IMR-90 (cell line): Measurements from ENCODE around the gene ST14. TPM values are rescaled to one million over a fixed set of nuclear protein-coding genes. Genes with fewer than 3 reads are reported as not detected.

Experiments
- ATAC-seq: fragments of 200-7000 bp; cut with Tn5 transposase; 2 replicates; pipeline ENCODE4 v1.9.1; 2020; ENCODE audit warnings: low read depth, mild to moderate bottlenecking, moderate library complexity
- BruUV-seq: library from RNA; stranded (reverse); fragments of 400-500 nt; replicated peaks from 2 replicates; lab custom pipeline; 2021; lab: Mats Ljungman, UMichigan
- CTCF ChIA-PET: fragments of 300-600 bp; formaldehyde crosslinking; extraction: SDS; loops from one replicate; lab custom pipeline; 2021; ENCODE audit warnings: antibody characterized with exemption; lab: Yijun Ruan, JAX
- POLR2A ChIA-PET: fragments of 300-600 bp; sonication (Branson Sonifier 250); formaldehyde crosslinking; loops from one replicate; lab custom pipeline; 2022; ENCODE audit warnings: antibody characterized with exemption; ENCODE audit not compliant: unreplicated experiment; lab: Charles Lee
- DNase-seq: peaks from one replicate; pipeline ENCODE4 v3.0.0; 2013
- H2AFZ ChIP-seq: replicated peaks from 2 replicates; pipeline ENCODE3; 2013; ENCODE audit warnings: low read length, mild to moderate bottlenecking; ENCODE audit not compliant: poor library complexity
- H2AK5ac ChIP-seq: 2 replicates; pipeline ENCODE4 v1.6.1; 2013; ENCODE audit warnings: low read depth, low read length, inconsistent platforms
- H2AK9ac ChIP-seq: replicated peaks from 2 replicates; pipeline ENCODE3; 2013; ENCODE audit warnings: mild to moderate bottlenecking, low read depth, low read length, moderate library complexity; ENCODE audit not compliant: poor library complexity
- H2BK120ac ChIP-seq: 2 replicates; pipeline ENCODE4 v1.6.1; 2013; ENCODE audit warnings: low read depth, low read length, inconsistent platforms
- H2BK15ac ChIP-seq: 3 replicates; pipeline ENCODE4 v1.6.1; 2013; ENCODE audit warnings: low read depth, low read length, inconsistent platforms
- H2BK20ac ChIP-seq: 2 replicates; pipeline ENCODE4 v1.6.1; 2013; ENCODE audit warnings: low read depth, mild to moderate bottlenecking, inconsistent platforms, low read length, moderate library complexity
- H2BK5ac ChIP-seq: 2 replicates; pipeline ENCODE4 v1.6.1; 2013; ENCODE audit warnings: mild to moderate bottlenecking, low read depth, low read length, inconsistent platforms; ENCODE audit not compliant: poor library complexity, severe bottlenecking
- H3K14ac ChIP-seq: replicated peaks from 2 replicates; pipeline ENCODE4 v1.6.1; 2013; ENCODE audit warnings: low read depth, low read length, inconsistent platforms
- H3K18ac ChIP-seq: 2 replicates; pipeline ENCODE4 v1.6.1; 2013; ENCODE audit warnings: low read depth, low read length, control low read depth
- H3K23ac ChIP-seq: 2 replicates; pipeline ENCODE4 v1.6.1; 2013; ENCODE audit warnings: low read depth, low read length, inconsistent platforms
- H3K27ac ChIP-seq: 2 replicates; pipeline ENCODE4 v1.5.1; 2013; ENCODE audit warnings: mild to moderate bottlenecking, control low read depth, low read length; ENCODE audit not compliant: insufficient read depth
- H3K27me3 ChIP-seq: 2 replicates; pipeline ENCODE4 v1.6.1; 2013; ENCODE audit warnings: low read length; ENCODE audit not compliant: control insufficient read depth, insufficient read depth
- H3K36me3 ChIP-seq: 2 replicates; pipeline ENCODE4 v1.6.1; 2013; ENCODE audit warnings: low read length, mixed read lengths; ENCODE audit not compliant: control insufficient read depth, insufficient read depth
- H3K4ac ChIP-seq: 2 replicates; pipeline ENCODE4 v1.6.1; 2013; ENCODE audit warnings: low read depth, low read length, inconsistent platforms
- H3K4me1 ChIP-seq: 2 replicates; pipeline ENCODE4 v1.6.1; 2013; ENCODE audit warnings: low read length, mixed read lengths; ENCODE audit not compliant: control insufficient read depth, insufficient read depth
- H3K4me2 ChIP-seq: 2 replicates; pipeline ENCODE4 v1.6.1; 2013; ENCODE audit warnings: low read depth, mild to moderate bottlenecking, control low read depth, low read length, moderate library complexity
- H3K4me3 ChIP-seq: 2 replicates; pipeline ENCODE4 v1.5.1; 2013; ENCODE audit warnings: low read depth, mild to moderate bottlenecking, control low read depth, low read length, moderate library complexity; ENCODE audit not compliant: insufficient read depth
- H3K56ac ChIP-seq: 2 replicates; pipeline ENCODE4 v1.6.1; 2013; ENCODE audit warnings: low read length, inconsistent platforms; ENCODE audit not compliant: insufficient read depth; ENCODE audit errors: extremely low read depth
- H3K79me1 ChIP-seq, 2 experiments: 2 replicates each; pipeline ENCODE4 v1.6.1; 2013; ENCODE audit warnings: low read length in 2 of 2, inconsistent platforms in 1 of 2, low read depth in 1 of 2
- H3K9ac ChIP-seq: 2 replicates; pipeline ENCODE4 v1.6.1; 2013; ENCODE audit warnings: low read depth, low read length, control low read depth
- H3K9me1 ChIP-seq: 2 replicates; pipeline ENCODE4 v1.6.1; 2013; ENCODE audit warnings: low read length, inconsistent platforms; ENCODE audit not compliant: insufficient read depth
- H3K9me3 ChIP-seq: 2 replicates; pipeline ENCODE4 v1.6.1; 2013; ENCODE audit warnings: low read length; ENCODE audit not compliant: control insufficient read depth, insufficient read depth
- H4K20me1 ChIP-seq: 2 replicates; pipeline ENCODE4 v1.6.1; 2013; ENCODE audit warnings: low read length, inconsistent platforms; ENCODE audit not compliant: insufficient read depth
- H4K5ac ChIP-seq: 2 replicates; pipeline ENCODE4 v1.6.1; 2013; ENCODE audit warnings: mild to moderate bottlenecking, low read depth, low read length, control low read depth
- H4K8ac ChIP-seq, 2 experiments: 2 replicates each; pipeline ENCODE4 v1.6.1; 2013; ENCODE audit warnings: low read depth in 2 of 2, low read length in 2 of 2, control low read depth in 1 of 2, inconsistent platforms in 1 of 2
- H4K91ac ChIP-seq: 2 replicates; pipeline ENCODE4 v1.6.1; 2013; ENCODE audit warnings: low read depth, low read length, inconsistent platforms; ENCODE audit not compliant: insufficient read depth
- BHLHE40 ChIP-seq: fragments of 150-350 bp; IDR thresholded peaks from 2 replicates; pipeline ENCODE4 v1.6.1; 2016; ENCODE audit warnings: mild to moderate bottlenecking, low read depth, low read length
- CEBPB ChIP-seq: IDR thresholded peaks from 2 replicates; pipeline ENCODE4 v1.6.1; 2012; ENCODE audit warnings: low read depth, low read length, improper control_type of control experiment
- CHD1 ChIP-seq: IDR thresholded peaks from 2 replicates; pipeline ENCODE4 v1.6.1; 2012; ENCODE audit warnings: low read depth, low read length, improper control_type of control experiment
- ELK1 ChIP-seq: fragments of 150-350 bp; IDR thresholded peaks from 2 replicates; pipeline ENCODE4 v1.6.1; 2016; ENCODE audit warnings: low read depth, mild to moderate bottlenecking, low read length, moderate library complexity, borderline replicate concordance
- MAFK ChIP-seq: IDR thresholded peaks from 2 replicates; pipeline ENCODE4 v1.6.1; 2012; ENCODE audit warnings: low read depth, low read length, improper control_type of control experiment
- MAZ ChIP-seq: IDR thresholded peaks from 2 replicates; pipeline ENCODE4 v1.6.1; 2012; ENCODE audit warnings: low read depth, mild to moderate bottlenecking, low read length, improper control_type of control experiment, moderate library complexity, borderline replicate concordance
- MXI1 ChIP-seq: IDR thresholded peaks from 2 replicates; pipeline ENCODE4 v1.6.1; 2012; ENCODE audit warnings: low read depth, mild to moderate bottlenecking, low read length, moderate library complexity, borderline replicate concordance
- NFE2L2 ChIP-seq: fragments of 150-350 bp; IDR thresholded peaks from 2 replicates; pipeline ENCODE4 v1.6.1; 2016; ENCODE audit warnings: low read depth, mild to moderate bottlenecking, low read length
- POLR2A ChIP-seq: IDR thresholded peaks from 2 replicates; pipeline ENCODE4 v1.6.1; 2012; ENCODE audit warnings: mild to moderate bottlenecking, low read depth, low read length
- RAD21 ChIP-seq: IDR thresholded peaks from 2 replicates; pipeline ENCODE4 v1.6.1; 2012; ENCODE audit warnings: low read length, improper control_type of control experiment
- RCOR1 ChIP-seq: IDR thresholded peaks from 2 replicates; pipeline ENCODE4 v1.6.1; 2012; ENCODE audit warnings: mild to moderate bottlenecking, low read length, improper control_type of control experiment; ENCODE audit not compliant: insufficient replicate concordance
- SMC3 ChIP-seq: fragments of 150-350 bp; IDR thresholded peaks from 2 replicates; pipeline ENCODE4 v1.6.1; 2016; ENCODE audit warnings: low read depth, mild to moderate bottlenecking, antibody characterized with exemption, low read length, moderate library complexity
- WGBS, 2 experiments: methylation state at CpG; one replicate each; pipeline versions ENCODE4 v1.1.5 to v1.1.7; 2013; ENCODE audit warnings: missing lambda C conversion rate in 2 of 2; ENCODE audit not compliant: insufficient read length in 1 of 2; ENCODE audit errors: extremely low coverage in 2 of 2; 5-methylcytosine and 5-hydroxymethylcytosine counted together
- dilution Hi-C: fragments of 300-500 bp; cut with HindIII; formaldehyde crosslinking; loops from one replicate; pipeline ENCODE4 v1.14.3; 2018; ENCODE audit warnings: low sequenced_read_pairs; ENCODE audit not compliant: unreplicated experiment
- in situ Hi-C: fragments of 300-500 bp; cut with MboI; formaldehyde crosslinking; loops from 3 replicates; pipeline ENCODE4 v1.14.3; 2019; ENCODE audit warnings: low sequenced_read_pairs, inconsistent platforms, mixed read lengths
- intact Hi-C: fragments of 100-400 bp; cut with micrococcal nuclease; formaldehyde crosslinking; loops from 2 replicates; pipeline ENCODE4 v1.10.0; 2022
- polyA plus RNA-seq, 3 experiments: library from polyadenylated mRNA; depleted of rRNA; stranded (reverse); fragments of >200 nt; gene quantifications; 2 replicates each; pipeline ENCODE4 v1.2.3, GENCODE V29; 2012; ENCODE audit warnings: low replicate concordance in 1 of 3
- total RNA-seq: library from RNA; depleted of rRNA; stranded (reverse); fragments of >200 nt; gene quantifications from 2 replicates; pipeline ENCODE4 v1.2.3, GENCODE V29; 2012
- TF ChIP-seq, protein P1 (sequence below): conservative IDR thresholded peaks from 2 replicates; pipeline ENCODE4 v1.5.1; 2012; ENCODE audit warnings: mild to moderate bottlenecking, low read depth, low read length, improper control_type of control experiment
- TF ChIP-seq, protein P2 (sequence below): fragments of 150-350 bp; IDR thresholded peaks from 2 replicates; pipeline ENCODE4 v1.6.1; 2017; ENCODE audit warnings: mild to moderate bottlenecking, antibody characterized with exemption, low read length, low read depth

ST14 gene
- total and polyA plus RNA-seq, 2 of the 4 experiments (the other 2 are of a cell fraction): not detected

DNA sequence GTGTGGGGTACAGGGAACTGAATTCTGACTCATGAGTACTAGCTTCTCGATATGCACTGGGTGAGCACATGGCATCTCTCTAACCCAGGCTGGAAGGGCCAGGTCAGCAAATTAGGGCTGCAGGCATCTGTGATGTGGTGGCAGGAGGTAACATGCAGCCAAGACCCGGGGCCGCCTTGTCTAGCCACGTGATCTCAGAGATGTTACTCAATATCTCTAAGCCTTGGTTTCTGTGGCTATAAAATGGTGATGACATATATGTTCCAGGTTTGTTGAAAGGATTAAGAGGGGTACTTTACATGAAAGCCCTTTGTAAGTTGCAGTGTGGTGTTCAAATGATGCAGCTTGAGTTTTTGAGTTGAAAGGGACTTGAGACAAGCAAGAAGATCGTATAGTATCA is 3.2 kb downstream of the ST14 start:
- CTCF ChIA-PET: no interaction called here
- H2BK5ac ChIP-seq: no peak overlapping the region
- ATAC-seq (no peak), DNase-seq (no peak)
- H3K4ac ChIP-seq: no peak overlapping the region
- no peaks in the 10 kb centered on the region for H3K36me3 ChIP-seq
- H3K23ac ChIP-seq: 0 out of 2 replicates have a peak overlapping the region, but pooled peaks have one; percentile 33
- H4K20me1 ChIP-seq: no peaks in the 10 kb centered on the region
- H3K27ac ChIP-seq: no peak overlapping the region
- no peak overlapping the region for H3K18ac ChIP-seq
- no TSS peak for BruUV-seq
- H4K8ac ChIP-seq: no peak overlapping the region
- H3K4me3 ChIP-seq: no peak overlapping the region
- H3K4me1 ChIP-seq: peaks cover 2% of the 10 kb centered on the region
- H3K56ac ChIP-seq: no peak overlapping the region
- no peaks in the 10 kb centered on the region for H3K9me3 ChIP-seq
- intact Hi-C loops: no loop called here
- POLR2A ChIA-PET: no interaction called here
- H3K9ac ChIP-seq: no peak overlapping the region
- no peak overlapping the region for H4K91ac ChIP-seq
- in situ Hi-C loops: no loop called here
- no peak overlapping the region for H2BK20ac ChIP-seq
- WGBS, 2 experiments: 29% methylated on average over 4 of the region's 5 CpGs; no CpG with 5 or more reads in 1 of the 2 experiments
- no peak overlapping the region for H3K14ac ChIP-seq
- no peaks in the 10 kb centered on the region for H3K79me1 ChIP-seq
- H2AK9ac ChIP-seq: no peak overlapping the region
- peaks cover 53% of the 10 kb centered on the region for H3K27me3 ChIP-seq
- dilution Hi-C loops: no loop called here
- no peak overlapping the region for H2BK120ac ChIP-seq
- H2AFZ ChIP-seq: peak overlapping the region; percentile 21
- no peak overlapping the region for H3K4me2 ChIP-seq
- H2BK15ac ChIP-seq: no peak overlapping the region
- TF ChIP-seq NFE2L2 (no peak), CHD1 (no peak), MXI1 (no peak), RCOR1 (no peak), MAFK (0 out of 2 replicates have a peak, but pooled peaks have one; percentile 37), CEBPB (peak; percentile 57), ELK1 (no peak), RAD21 (no peak), SMC3 (no peak), BHLHE40 (no peak), MAZ (no peak), POLR2A (no peak)
- TF ChIP-seq, protein P1, sequence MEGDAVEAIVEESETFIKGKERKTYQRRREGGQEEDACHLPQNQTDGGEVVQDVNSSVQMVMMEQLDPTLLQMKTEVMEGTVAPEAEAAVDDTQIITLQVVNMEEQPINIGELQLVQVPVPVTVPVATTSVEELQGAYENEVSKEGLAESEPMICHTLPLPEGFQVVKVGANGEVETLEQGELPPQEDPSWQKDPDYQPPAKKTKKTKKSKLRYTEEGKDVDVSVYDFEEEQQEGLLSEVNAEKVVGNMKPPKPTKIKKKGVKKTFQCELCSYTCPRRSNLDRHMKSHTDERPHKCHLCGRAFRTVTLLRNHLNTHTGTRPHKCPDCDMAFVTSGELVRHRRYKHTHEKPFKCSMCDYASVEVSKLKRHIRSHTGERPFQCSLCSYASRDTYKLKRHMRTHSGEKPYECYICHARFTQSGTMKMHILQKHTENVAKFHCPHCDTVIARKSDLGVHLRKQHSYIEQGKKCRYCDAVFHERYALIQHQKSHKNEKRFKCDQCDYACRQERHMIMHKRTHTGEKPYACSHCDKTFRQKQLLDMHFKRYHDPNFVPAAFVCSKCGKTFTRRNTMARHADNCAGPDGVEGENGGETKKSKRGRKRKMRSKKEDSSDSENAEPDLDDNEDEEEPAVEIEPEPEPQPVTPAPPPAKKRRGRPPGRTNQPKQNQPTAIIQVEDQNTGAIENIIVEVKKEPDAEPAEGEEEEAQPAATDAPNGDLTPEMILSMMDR: no peak
- TF ChIP-seq, protein P2, sequence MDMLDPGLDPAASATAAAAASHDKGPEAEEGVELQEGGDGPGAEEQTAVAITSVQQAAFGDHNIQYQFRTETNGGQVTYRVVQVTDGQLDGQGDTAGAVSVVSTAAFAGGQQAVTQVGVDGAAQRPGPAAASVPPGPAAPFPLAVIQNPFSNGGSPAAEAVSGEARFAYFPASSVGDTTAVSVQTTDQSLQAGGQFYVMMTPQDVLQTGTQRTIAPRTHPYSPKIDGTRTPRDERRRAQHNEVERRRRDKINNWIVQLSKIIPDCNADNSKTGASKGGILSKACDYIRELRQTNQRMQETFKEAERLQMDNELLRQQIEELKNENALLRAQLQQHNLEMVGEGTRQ: peak; percentile 46; the same call in 1 of the 2 replicates
- H3K9me1 ChIP-seq: peaks cover 6% of the 10 kb centered on the region
- H4K5ac ChIP-seq: no peak overlapping the region
- H2AK5ac ChIP-seq: no peak overlapping the region
